GM23248 (cell line): ENCODE results near the gene DLG1. TPM values are rescaled to one million over a fixed set of nuclear protein-coding genes. Genes with fewer than 3 reads are reported as not detected.

Experiments
- DNase-seq: peaks from one replicate; pipeline ENCODE4 v3.0.0-alpha.2; 2015
- H2AFZ ChIP-seq: fragments of 200-600 bp; sonication (generic); 2 replicates; pipeline ENCODE4 v1.6.1; 2016; ENCODE audit warnings: antibody characterized with exemption
- H3F3A ChIP-seq: fragments of 200-600 bp; sonication (generic); 2 replicates; pipeline ENCODE4 v1.6.1; 2016; ENCODE audit warnings: mild to moderate bottlenecking, antibody characterized with exemption, mixed run types; ENCODE audit not compliant: insufficient read depth
- H3K27ac ChIP-seq: fragments of 200-600 bp; sonication (generic); 2 replicates; pipeline ENCODE4 v1.5.1; 2016; ENCODE audit warnings: mild to moderate bottlenecking
- H3K27me3 ChIP-seq: fragments of 200-600 bp; sonication (generic); replicated peaks from 2 replicates; pipeline ENCODE4 v1.6.1; 2016; ENCODE audit warnings: mild to moderate bottlenecking; ENCODE audit not compliant: insufficient read depth
- H3K36me3 ChIP-seq: fragments of 200-600 bp; sonication (generic); 2 replicates; pipeline ENCODE4 v1.6.1; 2016; ENCODE audit warnings: low read depth, mild to moderate bottlenecking
- H3K4me1 ChIP-seq: fragments of 200-600 bp; sonication (generic); 2 replicates; pipeline ENCODE4 v1.6.1; 2016; ENCODE audit warnings: mild to moderate bottlenecking; ENCODE audit not compliant: insufficient read depth
- H3K4me2 ChIP-seq: fragments of 200-600 bp; sonication (generic); one replicate; pipeline ENCODE4 v1.6.1; 2016; ENCODE audit warnings: mild to moderate bottlenecking; ENCODE audit not compliant: unreplicated experiment
- H3K4me3 ChIP-seq: fragments of 200-600 bp; sonication (generic); 2 replicates; pipeline ENCODE4 v1.5.1; 2016; ENCODE audit warnings: mild to moderate bottlenecking
- H3K79me2 ChIP-seq: fragments of 200-600 bp; sonication (generic); 2 replicates; pipeline ENCODE4 v1.6.1; 2016; ENCODE audit warnings: mild to moderate bottlenecking; ENCODE audit not compliant: insufficient read depth
- H3K9ac ChIP-seq: fragments of 200-600 bp; sonication (generic); 2 replicates; pipeline ENCODE4 v1.6.1; 2016; ENCODE audit warnings: mild to moderate bottlenecking
- H3K9me2 ChIP-seq: fragments of 200-600 bp; sonication (generic); 2 replicates; pipeline ENCODE4 v1.6.1; 2016; ENCODE audit warnings: mixed run types, mild to moderate bottlenecking, moderate library complexity; ENCODE audit not compliant: insufficient read depth
- H3K9me3 ChIP-seq: fragments of 200-600 bp; sonication (generic); one replicate; pipeline ENCODE4 v1.6.1; 2017; ENCODE audit warnings: low read depth
- H4K20me1 ChIP-seq: fragments of 200-600 bp; sonication (generic); 2 replicates; pipeline ENCODE4 v1.6.0; 2016; ENCODE audit not compliant: insufficient read depth
- EZH2 ChIP-seq: fragments of 200-600 bp; sonication (generic); IDR thresholded peaks from 2 replicates; pipeline ENCODE4 v1.6.1; 2018; ENCODE audit warnings: antibody characterized with exemption, mild to moderate bottlenecking; ENCODE audit not compliant: insufficient read depth, poor library complexity, severe bottlenecking
- EZH2phosphoT487 ChIP-seq: fragments of 200-600 bp; sonication (generic); IDR thresholded peaks from 2 replicates; pipeline ENCODE4 v1.6.1; 2018; ENCODE audit warnings: antibody characterized with exemption, moderate library complexity, mild to moderate bottlenecking, low read depth; ENCODE audit not compliant: insufficient read depth
- WGBS, 2 experiments: methylation state at CpG; one replicate each; pipeline ENCODE4 v1.1.6; 2015 to 2017; ENCODE audit warnings: low lambda C conversion rate in 2 of 2, low coverage in 1 of 2; ENCODE audit errors: missing lambda C conversion rate in 2 of 2; 5-methylcytosine and 5-hydroxymethylcytosine counted together
- in situ Hi-C: fragments of 300-500 bp; cut with MboI; formaldehyde crosslinking; loops from 2 replicates; pipeline ENCODE4 v1.15.0; 2020
- polyA plus RNA-seq: library from polyadenylated mRNA; unstranded; fragments of >200 nt; fragmentation: Nextera tagmentation; extraction: Ambion mirVana; gene quantifications from 2 replicates; pipeline ENCODE4 v1.2.1, GENCODE V29; 2016
- total RNA-seq: library from RNA; depleted of rRNA; stranded (reverse); fragments of >200 nt; shearing (Covaris generic); gene quantifications from 2 replicates; pipeline ENCODE4 v1.2.3, GENCODE V29; 2014

The DLG1 gene
- total and polyA plus RNA-seq, 2 experiments from 2014 or later = 23.2 to 45.9 TPM

GRCh38 chr3:197031315-197032285 lies 266.8 kb downstream of the DLG1 start:
- Histone ChIP-seq H3K27me3 (no peaks in the 10 kb centered on the region), H3K4me1 (peaks cover 12% of the 10 kb centered on the region), H4K20me1 (no peaks in the 10 kb centered on the region), H2AFZ (peak overlapping the region; percentile 35; the same call in 1 of the 2 replicates), H3K27ac (peak overlapping the region; percentile 65), H3K9me3 (no peaks in the 10 kb centered on the region), H3F3A (peaks cover 21% of the 10 kb centered on the region), H3K4me3 (no peak overlapping the region), H3K9me2 (no peaks in the 10 kb centered on the region), H3K79me2 (no peaks in the 10 kb centered on the region), H3K9ac (peak overlapping the region; percentile 58), H3K4me2 (peak overlapping the region; percentile 65), H3K36me3 (no peaks in the 10 kb centered on the region)
- WGBS, 2 experiments = 24 to 28% methylated on average over 12 of the region's 12 CpGs
- TF ChIP-seq EZH2phosphoT487 (no peak), EZH2 (no peak)
- in situ Hi-C loops = no loop called here
- DNase-seq = peak; percentile 97

GRCh38 chr3:197030379-197031314 lies 267.8 kb downstream of the DLG1 start:
- H3K4me2 ChIP-seq = no peak overlapping the region
- TF ChIP-seq EZH2phosphoT487 (no peak), EZH2 (no peak)

GRCh38 chr3:197029511-197030167 lies 268.8 kb downstream of the DLG1 start, which contains the start of gene MELTF:
Gene MELTF (minus strand): TSS chr3:197029817. CDS start chr3:197029702, 115 bp downstream.
- Histone ChIP-seq H3K9me2 (no peaks in the 10 kb centered on the region), H3K4me2 (peak within 1 kb of the TSS; percentile 14), H3K79me2 (no peaks in the 10 kb centered on the region), H4K20me1 (no peaks in the 10 kb centered on the region), H2AFZ (peak within 1 kb of the TSS; percentile 60), H3K36me3 (no peaks in the 10 kb centered on the region), H3K4me3 (peak within 1 kb of the TSS; percentile 55), H3K27me3 (no peaks in the 10 kb centered on the region), H3K4me1 (peaks cover 12% of the 10 kb centered on the region), H3K27ac (no peak within 1 kb of the TSS), H3K9me3 (no peaks in the 10 kb centered on the region), H3K9ac (peak within 1 kb of the TSS; percentile 61), H3F3A (peaks cover 21% of the 10 kb centered on the region)
- in situ Hi-C loops = no loop called here
- peak; percentile 69 for DNase-seq
- 4 to 9% methylated on average over 26 to 60 of the region's 60 CpGs for WGBS, 2 experiments
- TF ChIP-seq EZH2phosphoT487 = no peak
- peak; percentile 20 for TF ChIP-seq EZH2

More at GRCh38 chr3:197030379-197031314, 267.8 kb downstream of the DLG1 start:
- H3K79me2 ChIP-seq = no peaks in the 10 kb centered on the region
- H3F3A ChIP-seq = peaks cover 21% of the 10 kb centered on the region
- peak overlapping the region; percentile 58 for H3K9ac ChIP-seq
- in situ Hi-C loops = no loop called here
- H3K4me1 ChIP-seq = peaks cover 12% of the 10 kb centered on the region
- no peaks in the 10 kb centered on the region for H4K20me1 ChIP-seq
- DNase-seq = no peak
- H3K27ac ChIP-seq = peak overlapping the region; percentile 65
- 92 to 94% methylated on average over 30 to 32 of the region's 33 CpGs for WGBS, 2 experiments
- no peak overlapping the region for H2AFZ ChIP-seq
- H3K9me2 ChIP-seq = no peaks in the 10 kb centered on the region
- no peaks in the 10 kb centered on the region for H3K27me3 ChIP-seq
- H3K9me3 ChIP-seq = no peaks in the 10 kb centered on the region
- H3K36me3 ChIP-seq = no peaks in the 10 kb centered on the region
- H3K4me3 ChIP-seq = no peak overlapping the region
